GM06990 (cell line): ENCODE measurements around the gene ADAM12.

Source experiments
- DNase-seq: peaks from one replicate; pipeline ENCODE4 v3.0.0-alpha.2; 2011; ENCODE audit not compliant: insufficient read length; ENCODE audit errors: extremely low read depth
- H3K27me3 ChIP-seq: replicated peaks from 2 replicates; pipeline ENCODE4 v1.6.0; 2011; ENCODE audit warnings: low read length; ENCODE audit not compliant: control insufficient read depth, insufficient read depth
- H3K36me3 ChIP-seq: 2 replicates; pipeline ENCODE4 v1.5.1; 2011; ENCODE audit warnings: low read length; ENCODE audit not compliant: control insufficient read depth, insufficient read depth
- H3K4me3 ChIP-seq: replicated peaks from 2 replicates; pipeline ENCODE4 v1.5.1; 2011; ENCODE audit warnings: low read depth, mild to moderate bottlenecking, control low read depth, low read length
- CTCF ChIP-seq: IDR thresholded peaks from 2 replicates; pipeline ENCODE4 v1.5.1; 2011; ENCODE audit warnings: low read length, control low read depth, mild to moderate bottlenecking, inconsistent platforms; ENCODE audit not compliant: insufficient read depth, poor library complexity, severe bottlenecking

ADAM12 gene

GRCh38 chr10:126218174-126218573 lies 170.1 kb downstream of the ADAM12 start:
- Histone ChIP-seq H3K4me3 (no peak overlapping the region), H3K36me3 (no peaks in the 10 kb centered on the region), H3K27me3 (no peaks in the 10 kb centered on the region)
- DNase-seq = no peak
- no peak for TF ChIP-seq CTCF

- no peak overlapping the region for H3K4me3 ChIP-seq
- TF ChIP-seq CTCF = no peak
- no peaks in the 10 kb centered on the region for H3K27me3 ChIP-seq
Measured at GRCh38 chr10:126216632-126216961, 171.7 kb downstream of the ADAM12 start.

GRCh38 chr10:126215746-126216631 lies 172.3 kb downstream of the ADAM12 start:
- no peak for DNase-seq
- TF ChIP-seq CTCF = no peak
- H3K27me3 ChIP-seq = no peaks in the 10 kb centered on the region
- H3K4me3 ChIP-seq = no peak overlapping the region
- H3K36me3 ChIP-seq = no peaks in the 10 kb centered on the region

More at GRCh38 chr10:126216632-126216961, 171.7 kb downstream of the ADAM12 start:
- DNase-seq = no peak
- no peaks in the 10 kb centered on the region for H3K36me3 ChIP-seq

GRCh38 chr10:126214679-126215078 lies 173.6 kb downstream of the ADAM12 start:
- H3K27me3 ChIP-seq = no peaks in the 10 kb centered on the region
- DNase-seq = no peak
- no peak overlapping the region for H3K4me3 ChIP-seq
- TF ChIP-seq CTCF = no peak
- H3K36me3 ChIP-seq = no peaks in the 10 kb centered on the region

- H3K27me3 ChIP-seq = no peaks in the 10 kb centered on the region
- no peak for DNase-seq
- no peak for TF ChIP-seq CTCF
- H3K4me3 ChIP-seq = no peak overlapping the region
- H3K36me3 ChIP-seq = no peaks in the 10 kb centered on the region
Measured at GRCh38 chr10:126214021-126214420, 174.3 kb downstream of the ADAM12 start.

- H3K36me3 ChIP-seq = no peaks in the 10 kb centered on the region
- H3K27me3 ChIP-seq = no peaks in the 10 kb centered on the region
- no peak for DNase-seq
- TF ChIP-seq CTCF = no peak
- H3K4me3 ChIP-seq = no peak overlapping the region
Measured at GRCh38 chr10:126212738-126213137, 175.5 kb downstream of the ADAM12 start.
